ENCODE measurements around the gene NAA10. TPM values are rescaled to one million over a fixed set of nuclear protein-coding genes. Genes with fewer than 3 reads are reported as not detected.
A peak's percentile ranks its signal among the peaks of the same experiment; 100 is the strongest.

Gene NAA10
- total and polyA plus RNA-seq, 10 donors, result 56.4 to 174 (median 87.8) TPM

GRCh38 chrX:153947009-153947769, 12.4 kb upstream of the NAA10 start:
- Histone ChIP-seq H3K36me3 (peaks cover 0 to 53% (median 30%) of the 10 kb centered on the region in 6 donors), H3K4me1 (peaks cover 4 to 66% (median 49%) of the 10 kb centered on the region in 6 donors), H3K4me3 (no peak overlapping the region), H3K27ac (peak overlapping the region in 7 of 8 donors; percentile 38 to 79 (median 74)), H3K27me3 (replicated peaks in 1 of 7) (no peaks in the 10 kb centered on the region), H3K9me3 (no peaks in the 10 kb centered on the region)
- intact Hi-C loops (cut with DNase I; ENCODE audit: low total_unique reads), result no loop called here
- WGBS, 5 donors, result 26 to 49% (median 32%) methylated on average over 12 to 19 of the region's 19 CpGs
- DNase-seq, result peak; percentile 93
- TF ChIP-seq, protein P1, sequence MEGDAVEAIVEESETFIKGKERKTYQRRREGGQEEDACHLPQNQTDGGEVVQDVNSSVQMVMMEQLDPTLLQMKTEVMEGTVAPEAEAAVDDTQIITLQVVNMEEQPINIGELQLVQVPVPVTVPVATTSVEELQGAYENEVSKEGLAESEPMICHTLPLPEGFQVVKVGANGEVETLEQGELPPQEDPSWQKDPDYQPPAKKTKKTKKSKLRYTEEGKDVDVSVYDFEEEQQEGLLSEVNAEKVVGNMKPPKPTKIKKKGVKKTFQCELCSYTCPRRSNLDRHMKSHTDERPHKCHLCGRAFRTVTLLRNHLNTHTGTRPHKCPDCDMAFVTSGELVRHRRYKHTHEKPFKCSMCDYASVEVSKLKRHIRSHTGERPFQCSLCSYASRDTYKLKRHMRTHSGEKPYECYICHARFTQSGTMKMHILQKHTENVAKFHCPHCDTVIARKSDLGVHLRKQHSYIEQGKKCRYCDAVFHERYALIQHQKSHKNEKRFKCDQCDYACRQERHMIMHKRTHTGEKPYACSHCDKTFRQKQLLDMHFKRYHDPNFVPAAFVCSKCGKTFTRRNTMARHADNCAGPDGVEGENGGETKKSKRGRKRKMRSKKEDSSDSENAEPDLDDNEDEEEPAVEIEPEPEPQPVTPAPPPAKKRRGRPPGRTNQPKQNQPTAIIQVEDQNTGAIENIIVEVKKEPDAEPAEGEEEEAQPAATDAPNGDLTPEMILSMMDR (IDR thresholded peaks at IDR 0.05 in 8 of 11, conservative IDR thresholded peaks at IDR 0.05 in 3 of 11), result peak; percentile 64 to 89 (median 85)
- TF ChIP-seq POLR2A (IDR thresholded peaks at IDR 0.05) (no peak), POLR2AphosphoS5 (IDR thresholded peaks at IDR 0.05) (peak; percentile 50 to 63 (median 62))

- peak overlapping the region in 6 of 8 donors; percentile 51 to 79 (median 74) for H3K27ac ChIP-seq
- no peak for DNase-seq
- 84 to 93% (median 91%) methylated on average over 3 to 24 of the region's 24 CpGs for WGBS, 5 donors
Measured at GRCh38 chrX:153945956-153946943, 11.4 kb upstream of the NAA10 start.

DNA sequence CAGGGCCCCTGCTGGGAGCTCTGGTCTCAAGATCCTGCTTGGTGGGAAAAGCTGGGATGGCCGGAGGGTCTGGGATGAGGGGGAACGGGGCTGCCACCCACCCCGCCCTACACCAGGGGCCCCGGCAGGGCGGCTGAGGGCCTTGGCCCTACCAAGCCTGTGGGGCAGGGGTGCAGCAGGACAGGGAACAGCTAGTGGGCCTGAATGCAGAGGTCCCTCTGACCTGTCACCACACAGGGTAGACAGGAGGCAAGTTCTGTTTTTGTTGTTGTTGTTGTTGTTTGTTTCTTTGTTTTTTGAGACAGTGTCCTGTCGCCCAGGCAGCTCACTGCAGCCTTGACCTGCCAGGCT, 9.9 kb upstream of the NAA10 start:
- WGBS, 5 donors, result 24 to 57% (median 48%) methylated on average over 1 to 6 of the region's 6 CpGs
- H3K4me1 ChIP-seq, result peaks cover 4 to 82% (median 56%) of the 10 kb centered on the region in 6 donors
- H3K4me3 ChIP-seq, result peak overlapping the region in 6 of 8 donors; percentile 31 to 74 (median 53)
- DNase-seq, result no peak
- H3K27ac ChIP-seq, result peak overlapping the region; percentile 14 to 89 (median 78)
- H3K36me3 ChIP-seq, result peaks cover 0 to 39% (median 6%) of the 10 kb centered on the region in 6 donors
- no peaks in the 10 kb centered on the region for H3K27me3 ChIP-seq (replicated peaks in 1 of 7)
- intact Hi-C loops (cut with DNase I; ENCODE audit: low total_unique reads), result no loop called here
- TF ChIP-seq POLR2A (IDR thresholded peaks at IDR 0.05) (no peak), POLR2AphosphoS5 (IDR thresholded peaks at IDR 0.05) (no peak)
- TF ChIP-seq, protein P1 (IDR thresholded peaks at IDR 0.05 in 8 of 11, conservative IDR thresholded peaks at IDR 0.05 in 3 of 11), result no peak
- no peaks in the 10 kb centered on the region for H3K9me3 ChIP-seq

More at GRCh38 chrX:153945956-153946943, 11.4 kb upstream of the NAA10 start:
- no peaks in the 10 kb centered on the region for H3K27me3 ChIP-seq (replicated peaks in 1 of 7)
- no peaks in the 10 kb centered on the region for H3K9me3 ChIP-seq
- intact Hi-C loops (cut with DNase I; ENCODE audit: low total_unique reads), result no loop called here
- H3K4me3 ChIP-seq, result no peak overlapping the region
- TF ChIP-seq, protein P1 (IDR thresholded peaks at IDR 0.05 in 8 of 11, conservative IDR thresholded peaks at IDR 0.05 in 3 of 11), result no peak
- TF ChIP-seq POLR2AphosphoS5 (IDR thresholded peaks at IDR 0.05), result peak in 1 of 3 donors; percentile 31
- no peak for TF ChIP-seq POLR2A (IDR thresholded peaks at IDR 0.05)
- H3K36me3 ChIP-seq, result peaks cover 0 to 44% (median 20%) of the 10 kb centered on the region in 6 donors
- H3K4me1 ChIP-seq, result peaks cover 4 to 75% (median 54%) of the 10 kb centered on the region in 6 donors

Measured in spleen (tissue), 11 donors.